ENCODE data around the gene CLTCL1.
"Not testable (repeated sequence)": the region's sequence is repeated elsewhere in the genome, so short reads cannot be mapped to it uniquely, and the experiment has no call there.

Gene CLTCL1

GRCh38 chr22:19214078-19214473 lies 77.4 kb downstream of the CLTCL1 start:
- DNase-seq: no peak

- DNase-seq: no peak
These were observed 78.0 kb downstream of the CLTCL1 start for GRCh38 chr22:19213442-19214077.

GRCh38 chr22:19213001-19213400 lies 78.5 kb downstream of the CLTCL1 start:
- no peak for DNase-seq

GRCh38 chr22:19212302-19212870 lies 79.1 kb downstream of the CLTCL1 start:
- no peak for DNase-seq

- DNase-seq: no peak
These were observed 81.3 kb downstream of the CLTCL1 start for GRCh38 chr22:19210188-19210587.

- DNase-seq: no peak
These were observed 83.2 kb downstream of the CLTCL1 start for GRCh38 chr22:19208287-19208847.

GRCh38 chr22:19207884-19208283 lies 83.6 kb downstream of the CLTCL1 start:
- DNase-seq: no peak

GRCh38 chr22:19207401-19207808 lies 84.1 kb downstream of the CLTCL1 start:
- DNase-seq: no peak

GRCh38 chr22:19206287-19206686 lies 85.2 kb downstream of the CLTCL1 start:
- no peak for DNase-seq

GRCh38 chr22:19204640-19205039 lies 86.9 kb downstream of the CLTCL1 start:
- DNase-seq: no peak

- DNase-seq: no peak
These were observed 87.7 kb downstream of the CLTCL1 start for GRCh38 chr22:19203834-19204233.

- not testable (repeated sequence) for DNase-seq
These were observed 88.7 kb downstream of the CLTCL1 start for GRCh38 chr22:19202799-19203186.

GRCh38 chr22:19201869-19202798 lies 89.4 kb downstream of the CLTCL1 start:
- no peak for DNase-seq

- DNase-seq: no peak
These were observed 90.2 kb downstream of the CLTCL1 start for GRCh38 chr22:19201130-19201868.

GRCh38 chr22:19199479-19199878 lies 92.0 kb downstream of the CLTCL1 start:
- DNase-seq: no peak

GRCh38 chr22:19197997-19198865 lies 93.3 kb downstream of the CLTCL1 start:
- DNase-seq: no peak

- no peak for DNase-seq
These were observed 94.5 kb downstream of the CLTCL1 start for GRCh38 chr22:19196841-19197612.

- no peak for DNase-seq
These were observed 95.5 kb downstream of the CLTCL1 start for GRCh38 chr22:19195796-19196731.

- DNase-seq: no peak
These were observed 96.6 kb downstream of the CLTCL1 start for GRCh38 chr22:19194766-19195536.
